HG03571 (cell line): ENCODE results near the gene GPR176.
"Not testable (repeated sequence)": the region's sequence is repeated elsewhere in the genome, so short reads cannot be mapped to it uniquely, and the experiment has no call there.

Source experiments
- ATAC-seq: cut with Tn5 transposase; IDR thresholded peaks from one replicate; pipeline ENCODE4 v1.9.1; 2021; ENCODE audit not compliant: unreplicated experiment

The GPR176 gene

DNA sequence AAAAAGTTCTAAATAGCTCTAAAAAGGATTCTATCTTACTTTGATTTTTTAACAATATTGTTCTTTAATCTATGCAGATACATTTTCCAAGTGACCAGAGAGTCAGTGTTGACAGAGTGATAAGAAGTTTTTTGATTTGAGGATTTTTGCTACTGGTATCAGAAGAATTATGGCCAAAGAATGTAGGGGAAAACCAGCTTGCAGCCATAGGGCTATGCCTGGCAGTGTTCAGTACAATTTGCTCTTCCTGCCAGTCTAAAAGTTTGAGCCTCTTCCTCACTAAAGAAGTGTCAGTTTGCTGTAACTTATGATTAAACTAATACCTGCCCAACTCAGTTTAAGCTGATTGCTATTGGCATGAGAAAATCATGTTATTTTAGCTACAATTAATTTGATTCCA, 102.2 kb downstream of the GPR176 start:
- ATAC-seq = no peak

DNA sequence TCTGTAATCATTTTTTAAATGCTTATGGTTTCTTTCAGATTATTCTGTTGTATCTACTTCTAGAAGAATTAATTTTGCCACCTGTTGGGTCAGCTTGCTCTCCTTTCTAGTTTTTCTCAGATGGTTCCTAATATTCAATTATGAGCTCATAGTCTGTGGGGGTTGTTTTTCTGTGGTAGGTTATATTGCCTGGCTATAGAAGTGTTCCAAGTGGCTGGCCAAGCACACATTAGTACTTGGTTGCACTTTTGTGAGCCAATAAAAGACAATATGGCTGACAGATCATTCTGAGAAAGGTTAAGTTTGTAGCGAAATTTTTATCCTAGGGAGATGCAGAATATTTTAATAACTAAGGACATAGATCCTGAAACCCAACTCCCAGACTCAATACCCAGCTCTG, 105.6 kb downstream of the GPR176 start:
- no peak for ATAC-seq

DNA sequence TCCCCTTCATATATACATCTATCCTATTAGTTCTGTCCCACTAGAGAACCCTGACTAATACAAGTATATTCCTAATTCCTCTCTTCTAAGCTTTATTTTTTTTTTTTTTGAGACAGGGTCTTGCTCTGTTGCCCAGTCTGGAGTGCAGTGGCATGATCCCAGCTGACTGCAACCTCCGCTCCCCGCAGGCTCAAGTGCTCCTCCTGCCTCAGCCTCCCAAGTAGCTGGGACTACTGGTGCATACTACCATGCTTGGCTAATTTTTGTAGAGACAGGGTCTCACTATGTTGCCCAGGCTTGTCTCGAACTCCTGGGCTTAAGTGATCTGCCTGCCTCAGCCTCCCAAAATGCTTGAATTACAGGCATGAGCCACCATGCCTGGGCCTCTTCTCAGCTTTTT, 107.4 kb downstream of the GPR176 start:
- ATAC-seq = not testable (repeated sequence)

DNA sequence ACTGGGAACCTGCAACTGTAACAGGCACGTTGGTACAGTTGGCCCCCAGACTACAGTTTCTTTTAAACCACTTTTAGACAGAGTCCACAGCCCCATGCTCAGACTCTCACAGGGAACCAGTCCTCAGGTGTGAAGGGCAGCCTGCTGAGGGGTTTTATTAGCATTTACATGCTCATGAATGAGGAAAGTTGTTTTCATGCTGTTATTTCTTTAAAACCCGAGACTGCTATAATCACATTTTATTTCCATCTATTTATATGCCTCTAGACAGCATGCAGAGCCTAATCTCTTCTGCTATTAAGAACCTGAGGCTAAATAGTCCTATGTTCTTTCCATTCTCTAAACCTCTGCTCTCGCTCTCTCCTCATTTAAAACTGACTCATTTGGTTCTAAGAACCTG, 111.2 kb downstream of the GPR176 start:
- no peak for ATAC-seq

DNA sequence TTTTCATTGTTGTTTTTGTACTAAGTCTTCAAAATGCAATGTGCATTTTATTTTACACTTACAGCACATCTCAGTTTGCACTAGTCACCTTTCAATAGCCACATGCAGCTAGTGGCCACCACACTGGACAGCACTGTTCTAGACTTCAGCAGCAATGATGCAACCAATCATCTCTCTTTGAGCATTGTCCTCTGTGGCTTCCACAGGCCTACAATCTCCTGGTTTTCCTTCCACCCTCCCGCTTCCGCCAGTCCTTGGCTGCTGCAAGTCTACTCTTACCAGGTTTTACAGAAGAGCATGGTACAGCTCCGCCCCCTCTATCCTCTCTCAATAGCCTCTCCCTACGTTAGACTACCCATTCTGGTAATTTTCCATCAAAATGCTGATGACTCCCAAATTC, 112.3 kb downstream of the GPR176 start:
- ATAC-seq = no peak

DNA sequence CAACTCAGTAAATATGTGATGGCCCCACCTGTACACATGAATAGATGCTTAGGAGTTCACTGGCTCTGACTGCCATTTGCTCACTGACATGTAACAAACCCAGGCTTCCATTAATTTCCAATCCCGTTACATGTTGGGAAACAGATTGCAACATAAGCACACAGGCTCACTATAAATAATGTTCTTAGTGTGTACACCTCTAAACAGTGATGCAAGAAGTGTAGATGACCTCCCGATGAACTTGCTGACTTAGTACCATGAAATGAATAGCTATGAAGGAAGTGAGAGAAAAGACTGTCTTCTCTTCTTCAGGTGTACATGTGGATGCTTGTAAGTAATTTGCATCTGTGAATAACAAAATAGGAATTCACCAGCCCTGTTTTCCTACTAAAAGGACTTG, 116.0 kb downstream of the GPR176 start:
- no peak for ATAC-seq

DNA sequence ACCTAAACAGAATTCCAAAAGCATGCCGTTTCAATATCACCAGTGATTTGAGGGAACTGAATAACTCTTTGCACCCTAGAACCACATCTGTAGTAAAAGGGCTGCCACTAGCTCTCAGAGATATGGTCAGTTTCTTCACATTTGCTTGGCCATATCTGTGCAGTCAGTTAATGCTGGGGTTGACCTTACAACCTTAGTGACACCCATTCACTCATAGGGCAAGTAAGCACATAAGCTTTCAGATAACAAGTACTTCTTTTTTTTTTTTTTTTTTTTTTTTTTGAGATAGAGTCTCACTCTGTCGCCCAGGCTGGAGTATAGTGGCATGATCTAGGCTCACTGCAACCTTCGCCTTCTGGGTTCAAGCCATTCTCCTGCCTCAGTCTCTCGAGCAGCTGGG, 117.0 kb downstream of the GPR176 start:
- no peak for ATAC-seq

DNA sequence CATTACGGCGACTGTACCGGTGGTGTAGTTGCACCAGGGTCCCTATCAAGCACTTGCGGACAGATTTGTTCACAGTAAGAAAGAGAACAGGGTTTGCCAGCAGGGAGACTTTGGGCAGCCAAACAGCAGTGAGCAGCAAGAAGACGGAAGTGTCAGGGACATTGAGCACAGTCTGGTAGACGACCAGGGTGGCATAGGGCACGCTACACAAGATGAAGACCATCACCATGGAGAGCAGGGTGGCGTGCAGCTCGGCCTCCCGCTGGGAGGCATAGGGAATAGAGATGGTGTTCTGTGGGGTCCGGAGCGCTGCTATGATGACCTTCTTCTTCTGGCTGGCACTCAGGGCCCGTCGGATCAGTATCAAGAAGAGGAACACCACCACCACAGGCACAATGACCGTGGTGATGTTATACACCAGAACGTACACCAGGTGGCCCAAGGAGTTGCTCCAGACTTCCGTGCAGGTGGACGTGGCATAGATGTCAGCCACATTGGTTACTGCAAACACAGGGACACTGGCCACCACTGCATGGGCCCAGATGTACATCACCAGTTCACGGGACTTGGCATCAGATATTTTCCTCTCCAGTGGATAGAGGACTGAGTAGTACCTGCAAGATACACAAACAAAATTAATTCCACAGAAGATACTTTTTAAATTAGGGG, 118.3 kb downstream of the GPR176 start:
- no peak for ATAC-seq

DNA sequence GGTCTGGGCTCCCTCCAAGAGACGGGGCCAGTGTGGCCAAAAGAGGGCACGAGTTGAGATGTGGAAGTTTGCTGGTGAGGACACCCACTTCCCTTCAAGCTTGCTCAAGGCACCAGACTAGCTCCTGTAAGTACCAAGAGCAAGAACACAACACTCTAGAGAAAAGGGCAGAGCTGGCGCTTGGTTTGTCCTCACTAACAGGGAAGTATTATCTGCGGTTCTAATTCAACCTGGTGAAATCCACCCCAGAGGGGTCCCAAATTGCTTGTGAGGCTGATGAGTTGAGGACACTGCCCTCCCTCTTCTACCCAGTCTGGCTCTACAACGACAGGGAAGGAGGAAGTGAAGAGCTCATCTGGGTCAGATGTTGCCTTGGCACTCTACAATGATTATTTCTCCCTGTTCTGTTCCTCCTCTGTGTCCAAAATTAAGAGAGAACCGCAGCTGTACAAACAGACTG, 120.5 kb downstream of the GPR176 start:
- ATAC-seq = no peak

DNA sequence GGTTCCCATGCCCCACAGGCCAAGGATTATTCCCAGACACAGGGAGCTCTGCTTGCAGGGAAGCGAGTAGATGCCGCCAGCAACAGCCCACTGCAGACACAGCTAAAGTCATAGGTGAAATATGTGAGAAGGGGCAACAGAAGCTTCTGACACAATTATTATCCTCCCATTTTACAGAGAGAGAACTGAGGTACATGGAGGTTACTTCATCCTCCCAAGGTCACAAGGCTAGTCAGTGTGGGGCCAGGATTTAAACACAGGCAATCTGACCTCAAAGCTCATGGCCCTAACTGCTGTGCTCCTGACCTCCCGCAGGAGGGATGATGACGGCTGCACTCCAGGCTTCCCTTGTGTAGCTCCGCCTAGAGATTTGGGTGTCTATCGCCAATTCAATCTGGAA, 121.7 kb downstream of the GPR176 start:
- no peak for ATAC-seq

DNA sequence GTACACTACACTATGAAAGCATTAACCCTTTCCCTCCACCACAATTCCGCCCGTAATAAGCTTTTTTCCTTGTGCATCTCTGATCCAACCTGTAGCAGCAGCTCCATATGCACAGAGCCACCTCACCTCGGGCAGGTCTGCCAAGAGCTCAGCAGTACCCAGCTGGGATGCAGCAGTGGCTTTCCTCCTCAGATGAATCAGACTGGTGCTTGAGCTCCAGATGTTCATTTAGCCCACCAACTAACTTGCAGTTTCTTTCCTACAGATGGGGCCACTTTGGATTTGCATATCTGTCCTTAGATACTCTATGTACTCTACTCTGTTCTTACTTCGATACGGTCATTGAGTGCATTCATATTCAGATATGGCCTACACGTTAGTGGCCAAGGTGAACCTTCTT, 122.7 kb downstream of the GPR176 start:
- no peak for ATAC-seq

DNA sequence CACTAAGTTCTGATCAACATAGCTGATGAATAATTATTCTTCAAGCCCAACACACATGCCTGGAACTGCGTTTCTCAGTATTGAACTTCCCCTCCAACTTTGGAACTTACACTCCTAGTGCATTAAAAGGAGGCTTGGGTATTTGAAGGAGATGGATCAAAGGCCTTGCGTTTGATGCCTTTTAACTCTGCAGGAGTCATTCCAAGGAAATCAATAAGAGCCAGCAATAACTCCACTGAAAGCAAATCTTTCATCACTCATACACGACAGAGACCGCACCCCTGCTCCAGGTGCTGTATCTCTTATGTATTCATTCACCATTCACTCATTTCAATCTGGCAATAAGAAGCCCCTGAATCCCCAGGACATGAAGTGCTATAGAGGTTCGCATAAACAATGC, 123.5 kb downstream of the GPR176 start:
- ATAC-seq = no peak

DNA sequence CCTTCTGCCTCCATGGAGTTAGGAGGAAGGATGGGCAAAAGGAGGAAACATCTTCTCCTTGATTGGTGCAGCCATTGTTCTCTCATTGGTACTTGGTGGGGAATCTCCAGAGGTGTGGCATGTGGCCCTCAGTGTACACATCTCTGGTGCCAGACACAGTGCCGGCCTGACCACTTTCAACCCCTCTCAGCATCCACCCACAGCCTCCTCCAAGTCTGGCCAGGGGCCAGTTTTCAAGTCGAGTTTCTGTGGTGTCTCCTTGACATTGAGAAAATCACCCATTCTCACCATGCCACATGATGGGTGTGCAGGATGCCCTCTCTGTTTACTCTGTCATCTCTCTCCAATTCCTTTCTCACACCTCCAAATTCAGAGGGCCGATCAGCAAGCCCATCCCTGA, 124.6 kb downstream of the GPR176 start:
- no peak for ATAC-seq

DNA sequence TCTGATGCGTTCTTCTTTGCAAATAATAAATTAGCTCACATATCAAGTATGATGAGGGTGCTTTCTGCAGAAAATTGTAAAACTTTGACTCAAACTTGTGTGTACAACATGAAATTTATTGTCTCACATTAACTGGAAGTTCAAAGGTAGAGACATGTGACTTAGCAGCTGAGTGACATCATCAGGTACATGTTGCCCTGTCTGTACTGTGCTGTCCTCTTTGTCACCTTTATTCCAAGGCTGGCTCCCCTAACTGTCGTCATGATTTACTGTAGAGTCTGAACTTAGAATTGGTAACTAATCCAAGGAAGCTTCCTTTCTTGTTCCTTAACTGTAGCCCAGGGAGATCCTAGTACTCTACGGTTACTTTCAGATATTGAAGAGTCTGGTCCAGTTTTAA, 125.1 kb downstream of the GPR176 start:
- ATAC-seq = no peak

DNA sequence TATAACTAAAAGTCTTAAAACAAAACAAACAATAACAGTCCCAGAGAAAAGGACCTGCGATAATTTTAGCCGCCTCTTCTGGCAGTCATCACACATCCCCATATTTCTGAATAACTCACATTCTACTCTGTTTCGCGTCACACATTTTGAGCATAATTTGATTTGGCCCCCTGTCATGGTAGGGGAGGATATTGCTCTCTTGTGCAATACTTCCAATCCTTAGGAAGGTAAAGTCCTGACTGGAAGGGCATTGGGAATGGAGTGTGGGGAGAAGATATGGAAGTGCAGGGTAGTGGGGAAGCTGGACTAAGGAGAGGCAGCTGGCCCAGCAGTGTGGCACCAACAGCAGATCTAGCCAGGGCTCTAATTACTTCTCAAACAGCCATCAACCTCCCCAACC, 126.1 kb downstream of the GPR176 start:
- ATAC-seq = no peak

DNA sequence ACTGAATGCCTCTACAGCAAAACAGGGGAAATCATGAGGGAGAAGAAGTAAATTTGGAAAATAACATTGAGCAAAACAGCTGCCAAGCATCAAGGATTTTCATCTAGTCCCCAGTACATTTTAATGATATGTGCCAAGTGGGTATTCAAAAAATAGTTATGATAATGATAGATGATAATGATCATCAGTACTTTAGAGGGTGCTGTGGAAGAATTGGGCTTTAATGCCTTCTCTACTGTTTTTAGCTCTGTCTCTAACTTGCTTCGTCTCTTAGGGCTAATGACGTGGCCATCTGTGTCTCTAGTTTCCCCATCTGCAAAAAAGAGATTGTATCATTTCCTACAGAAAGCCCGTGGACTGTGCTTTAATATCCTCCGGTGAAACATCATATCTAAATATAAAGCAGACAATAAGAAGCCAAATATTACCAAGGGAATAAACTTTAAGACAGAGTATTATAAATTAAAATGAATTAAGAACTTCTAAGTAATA, 127.2 kb downstream of the GPR176 start:
- no peak for ATAC-seq

DNA sequence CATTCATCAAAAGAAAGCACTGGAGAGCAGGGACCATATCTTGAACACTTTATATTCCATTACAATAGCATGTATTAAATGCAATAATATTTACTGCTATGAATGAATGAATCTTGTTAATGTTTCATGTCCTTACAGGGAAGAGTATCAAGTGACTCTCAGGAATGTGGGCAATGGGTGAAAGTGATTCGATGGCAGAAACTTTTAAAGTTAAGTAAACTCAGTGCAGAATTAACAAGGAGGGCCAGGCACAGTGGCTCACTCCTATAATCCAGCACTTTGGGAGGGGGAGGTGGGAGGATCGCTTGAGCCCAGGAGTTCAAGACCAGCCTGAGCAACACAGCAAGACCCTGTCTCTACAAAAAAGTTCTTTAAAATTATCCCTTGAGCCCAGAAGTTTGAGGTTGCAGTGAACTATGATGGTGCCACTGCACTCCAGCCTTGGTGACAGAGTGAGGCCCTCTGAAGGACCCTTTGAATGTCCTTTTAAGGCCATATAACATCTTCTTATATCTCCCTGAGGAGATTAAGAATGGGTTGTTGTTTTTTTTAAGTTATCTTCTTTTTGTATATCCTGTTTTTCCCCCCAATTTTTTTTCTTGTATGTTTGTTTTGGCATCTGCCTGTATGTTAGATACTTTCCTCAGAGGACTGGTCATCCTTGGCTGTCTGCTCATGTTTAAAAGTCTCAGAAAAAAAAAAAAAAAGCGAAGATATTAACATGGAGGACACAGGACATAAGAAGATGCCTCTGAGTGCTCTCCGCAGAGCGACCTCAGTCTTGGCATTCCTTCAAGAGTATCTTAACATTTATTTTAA, 127.8 kb downstream of the GPR176 start:
- ATAC-seq = no peak

DNA sequence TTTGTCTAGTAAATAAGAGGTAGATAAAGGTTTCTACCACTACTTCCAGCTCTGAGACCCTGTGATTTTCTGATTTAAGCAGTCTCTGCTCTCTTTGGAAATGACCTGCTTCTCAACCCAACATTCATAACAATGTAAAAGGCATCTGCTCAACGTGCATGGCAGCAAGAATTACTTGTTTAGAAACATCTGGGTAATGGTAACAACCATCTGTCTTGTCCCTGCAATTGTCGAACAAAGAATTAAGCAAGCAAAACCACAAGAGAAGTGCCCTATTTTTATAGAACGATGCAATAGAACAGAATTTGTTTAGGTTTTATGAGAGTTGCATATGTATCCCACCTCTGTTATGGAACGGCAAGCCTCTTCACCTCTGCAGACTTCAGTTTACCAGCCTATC, 130.3 kb downstream of the GPR176 start:
- ATAC-seq = no peak

DNA sequence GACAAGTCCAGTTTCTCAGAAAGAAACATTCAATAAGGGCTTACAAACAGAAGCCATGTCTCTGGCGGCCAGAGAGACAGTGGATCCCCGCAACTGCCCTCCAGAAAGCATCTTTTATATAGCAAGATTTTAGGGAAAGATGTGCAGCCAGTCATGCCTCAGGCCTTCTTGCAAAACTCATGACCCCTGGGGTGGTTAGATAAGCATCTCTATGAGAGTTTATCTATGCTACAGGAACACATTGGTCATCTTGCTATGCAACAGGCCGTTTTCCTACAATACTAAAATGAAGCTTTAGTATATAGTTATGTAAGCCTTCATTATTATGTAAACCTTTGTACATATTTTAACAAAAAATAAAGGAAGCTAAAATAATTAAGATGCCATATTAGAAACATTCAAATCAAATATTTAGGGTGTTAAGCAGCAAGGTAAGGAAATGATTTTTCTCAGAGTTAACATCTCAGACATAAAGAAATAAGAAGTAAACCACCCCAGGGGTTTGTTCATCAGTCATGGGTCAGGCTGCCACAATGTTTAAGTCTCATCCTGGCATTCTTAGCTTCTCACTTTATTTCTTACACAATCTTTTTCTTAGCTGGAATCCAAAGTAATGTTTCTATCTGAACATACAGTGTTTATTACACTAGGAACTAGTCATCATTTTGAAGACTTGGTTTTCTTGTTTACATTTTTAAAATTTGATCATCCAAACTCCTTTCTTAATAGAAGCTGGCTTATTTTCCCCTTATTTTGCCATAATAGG, 131.1 kb downstream of the GPR176 start:
- ATAC-seq = no peak

DNA sequence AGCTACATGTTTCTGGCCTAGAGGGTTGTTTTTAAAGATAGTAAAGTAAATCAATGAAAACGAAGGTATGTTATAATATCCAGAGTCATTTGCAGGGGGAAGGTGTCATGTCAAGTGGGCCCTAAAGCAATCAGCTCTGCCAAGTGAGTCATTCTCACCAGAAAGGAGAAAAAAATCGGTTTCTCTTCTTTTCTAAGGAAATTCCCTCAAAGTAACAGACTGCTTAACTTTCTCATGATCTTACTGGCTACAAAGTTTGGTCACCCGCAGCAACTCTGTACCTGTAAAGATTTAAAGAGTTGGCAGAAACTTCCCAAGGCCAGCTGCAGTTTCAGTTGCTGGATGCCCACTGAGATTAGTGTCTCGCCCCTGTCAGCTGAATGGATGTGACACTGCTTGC, 132.0 kb downstream of the GPR176 start:
- no peak for ATAC-seq

DNA sequence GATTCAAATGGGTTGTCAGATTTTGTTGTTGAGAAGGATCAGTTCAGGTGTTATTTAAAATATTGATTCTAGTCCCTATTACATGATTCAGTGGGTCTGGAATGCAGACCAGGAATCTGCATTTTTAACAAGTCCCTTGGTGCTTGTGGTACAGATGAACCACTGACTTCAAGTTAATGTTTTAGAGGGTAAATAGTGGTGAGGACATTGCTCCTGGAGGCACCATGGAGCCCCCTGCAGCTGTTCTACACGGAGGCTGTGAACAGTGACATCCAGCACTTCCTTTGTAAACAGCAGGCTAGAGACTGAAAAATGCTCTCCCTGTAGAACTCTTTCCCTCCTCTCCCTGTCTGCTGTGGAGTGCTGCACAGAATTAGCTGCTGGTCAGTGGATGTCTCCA, 132.6 kb downstream of the GPR176 start:
- ATAC-seq = no peak
